DND-41 (cell line): ENCODE data around the gene UQCRFS1.

Experiments used
- ATAC-seq: fragments of 200-7000 bp; cut with Tn5 transposase; 3 replicates; pipeline ENCODE4 v1.9.1; 2021; ENCODE audit warnings: low read depth; ENCODE audit not compliant: insufficient read depth
- DNase-seq: peaks from one replicate; pipeline ENCODE4 v3.0.0-alpha.2; 2020
- H2AFZ ChIP-seq: 2 replicates; pipeline ENCODE4 v1.6.0; 2012; ENCODE audit warnings: low read depth, low read length
- H3K27ac ChIP-seq: 2 replicates; pipeline ENCODE4 v1.5.1; 2012; ENCODE audit warnings: low read length, inconsistent platforms
- H3K27me3 ChIP-seq: fragments of 200-600 bp; sonication (generic); 2 replicates; pipeline ENCODE4 v1.6.0; 2012; ENCODE audit warnings: low read length, mild to moderate bottlenecking, inconsistent platforms; ENCODE audit not compliant: insufficient read depth, poor library complexity
- H3K36me3 ChIP-seq: 2 replicates; pipeline ENCODE4 v1.5.1; 2012; ENCODE audit warnings: low read length, inconsistent platforms; ENCODE audit not compliant: insufficient read depth
- H3K4me1 ChIP-seq: 2 replicates; pipeline ENCODE4 v1.5.1; 2012; ENCODE audit warnings: mild to moderate bottlenecking, low read length; ENCODE audit not compliant: insufficient read depth
- H3K4me2 ChIP-seq: 2 replicates; pipeline ENCODE4 v1.6.0; 2012; ENCODE audit warnings: mild to moderate bottlenecking, moderate library complexity, low read length, inconsistent platforms; ENCODE audit not compliant: insufficient read depth
- H3K4me3 ChIP-seq, 2 experiments: fragments of 200-600 bp in 1 of 2; shearing (Covaris generic) in 1 of 2; 2 replicates each; pipeline ENCODE4 v1.5.1; 2012 to 2016; ENCODE audit warnings: inconsistent platforms in 2 of 2, low read length in 2 of 2, mild to moderate bottlenecking in 2 of 2, low read depth in 1 of 2, moderate library complexity in 1 of 2
- H3K79me2 ChIP-seq: 2 replicates; pipeline ENCODE4 v1.6.0; 2012; ENCODE audit warnings: low read length, inconsistent platforms; ENCODE audit not compliant: insufficient read depth
- H3K9ac ChIP-seq: 2 replicates; pipeline ENCODE4 v1.6.0; 2012; ENCODE audit warnings: low read depth, mild to moderate bottlenecking, inconsistent platforms, low read length, moderate library complexity
- H3K9me3 ChIP-seq: 2 replicates; pipeline ENCODE4 v1.5.1; 2012; ENCODE audit warnings: low read length, moderate library complexity, mild to moderate bottlenecking, inconsistent platforms; ENCODE audit not compliant: insufficient read depth, severe bottlenecking
- H4K20me1 ChIP-seq: 2 replicates; pipeline ENCODE4 v1.6.0; 2012; ENCODE audit warnings: low read length; ENCODE audit not compliant: insufficient read depth
- CTCF ChIP-seq: IDR thresholded peaks from 2 replicates; pipeline ENCODE4 v1.5.1; 2012; ENCODE audit warnings: borderline replicate concordance, low read length, moderate library complexity, mild to moderate bottlenecking; ENCODE audit not compliant: poor library complexity, severe bottlenecking; ENCODE audit errors: extremely low read depth
- EZH2 ChIP-seq: IDR thresholded peaks from 3 replicates; pipeline ENCODE4 v1.6.1; 2012; ENCODE audit warnings: borderline replicate concordance, low read depth, mild to moderate bottlenecking, moderate library complexity, low read length, inconsistent platforms; ENCODE audit not compliant: severe bottlenecking

UQCRFS1 gene

GRCh38 chr19:29212648-29213573 lies at the start of gene UQCRFS1:
TSS of gene UQCRFS1 (minus strand) at chr19:29213151. CDS start at chr19:29213118, 33 bp downstream.
- peaks cover 34% of the 10 kb centered on the region for H4K20me1 ChIP-seq
- DNase-seq (peak; percentile 96), ATAC-seq (peak; percentile 96)
- H3K9ac ChIP-seq = peak within 1 kb of the TSS; percentile 93
- H3K27ac ChIP-seq = peak within 1 kb of the TSS; percentile 88
- peaks cover 28% of the 10 kb centered on the region for H3K4me1 ChIP-seq
- H3K4me2 ChIP-seq = peak within 1 kb of the TSS; percentile 79
- peaks cover 27% of the 10 kb centered on the region for H3K36me3 ChIP-seq
- peak within 1 kb of the TSS; percentile 94 for H2AFZ ChIP-seq
- H3K9me3 ChIP-seq = peaks cover 3% of the 10 kb centered on the region
- H3K79me2 ChIP-seq = peaks cover 47% of the 10 kb centered on the region
- no peak for TF ChIP-seq EZH2
- peak; percentile 7 for TF ChIP-seq CTCF
- H3K4me3 ChIP-seq = peak within 1 kb of the TSS; percentile 80 to 81
- peaks cover under 1% of the 10 kb centered on the region for H3K27me3 ChIP-seq

DNA sequence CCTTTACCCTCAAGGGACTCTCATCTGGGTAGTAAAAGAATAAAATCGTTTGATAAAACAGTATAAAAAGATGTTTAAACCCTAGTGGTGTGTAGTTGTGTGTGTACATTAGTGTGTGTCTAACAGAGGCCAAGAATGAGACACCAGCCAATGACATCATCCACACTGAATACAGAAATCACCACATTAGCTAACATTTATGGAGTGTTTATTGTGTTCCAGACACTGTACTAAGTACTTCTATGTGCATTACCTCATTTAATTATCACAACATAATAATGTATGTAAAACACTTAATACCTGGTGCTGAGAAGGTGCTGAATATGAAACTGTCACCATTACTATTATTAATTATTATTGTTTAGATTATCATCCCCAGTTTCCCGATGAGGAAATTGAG lies 49.1 kb upstream of the UQCRFS1 start:
- Histone ChIP-seq H3K36me3 (no peaks in the 10 kb centered on the region), H3K27ac (no peak overlapping the region), H4K20me1 (no peaks in the 10 kb centered on the region), H3K79me2 (no peaks in the 10 kb centered on the region), H3K9ac (no peak overlapping the region), H3K9me3 (no peaks in the 10 kb centered on the region), H3K4me3 (no peak overlapping the region), H3K4me1 (no peaks in the 10 kb centered on the region), H2AFZ (no peak overlapping the region), H3K27me3 (no peaks in the 10 kb centered on the region), H3K4me2 (no peak overlapping the region)
- ATAC-seq = no peak
- no peak for DNase-seq
- no peak for TF ChIP-seq EZH2

GRCh38 chr19:29260477-29261317 lies 47.7 kb upstream of the UQCRFS1 start:
- Histone ChIP-seq H3K27me3 (no peaks in the 10 kb centered on the region), H3K79me2 (no peaks in the 10 kb centered on the region), H3K9ac (no peak overlapping the region), H3K4me3 (no peak overlapping the region), H3K27ac (no peak overlapping the region), H3K36me3 (no peaks in the 10 kb centered on the region), H3K4me1 (no peaks in the 10 kb centered on the region), H2AFZ (no peak overlapping the region), H4K20me1 (no peaks in the 10 kb centered on the region), H3K9me3 (no peaks in the 10 kb centered on the region), H3K4me2 (no peak overlapping the region)
- TF ChIP-seq CTCF (peak; percentile 69), EZH2 (no peak)
- DNase-seq (peak; percentile 59), ATAC-seq (peak; percentile 66; the same call in 2 of the 3 replicates)

DNA sequence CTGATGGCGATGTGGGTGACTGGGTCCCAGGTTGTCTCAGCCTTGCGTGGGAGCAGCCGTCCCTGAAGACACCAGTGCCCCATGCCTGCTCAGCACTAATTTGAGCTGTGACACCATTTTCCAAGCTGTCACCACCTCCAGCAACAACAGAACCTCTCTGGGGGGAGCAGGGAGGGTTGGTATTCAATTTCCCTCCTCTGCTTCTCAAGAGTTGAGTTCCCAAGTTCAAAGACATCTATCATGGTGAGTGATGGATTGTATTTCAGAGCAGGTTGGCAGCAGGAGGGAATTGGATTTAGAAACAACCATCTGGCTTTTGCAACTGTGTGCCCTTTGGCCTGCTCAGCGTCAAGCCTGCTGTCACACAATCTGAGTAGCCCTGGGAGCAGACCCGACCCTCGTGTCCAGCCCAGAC lies 46.9 kb upstream of the UQCRFS1 start:
- ATAC-seq = no peak
- DNase-seq = no peak
- Histone ChIP-seq H3K27me3 (no peaks in the 10 kb centered on the region), H3K4me3 (no peak overlapping the region), H3K79me2 (no peaks in the 10 kb centered on the region), H4K20me1 (no peaks in the 10 kb centered on the region), H3K9ac (no peak overlapping the region), H3K36me3 (no peaks in the 10 kb centered on the region), H3K9me3 (no peaks in the 10 kb centered on the region), H3K4me2 (no peak overlapping the region), H3K27ac (no peak overlapping the region), H2AFZ (no peak overlapping the region), H3K4me1 (no peaks in the 10 kb centered on the region)
- TF ChIP-seq CTCF (no peak), EZH2 (no peak)
